GM18520 (cell line): ENCODE data around the gene NBEAL2.
A peak's percentile ranks its signal among the peaks of the same experiment; 100 is the strongest.
"Not testable (repeated sequence)": the region's sequence is repeated elsewhere in the genome, so short reads cannot be mapped to it uniquely, and the experiment has no call there.

Source experiments
- ATAC-seq: cut with Tn5 transposase; IDR thresholded peaks from one replicate; pipeline ENCODE4 v1.9.1; 2021; ENCODE audit not compliant: unreplicated experiment

NBEAL2 gene

GRCh38 chr3:47010111-47010712 lies 30.7 kb downstream of the NBEAL2 start:
- ATAC-seq, result no peak

GRCh38 chr3:47010910-47011309 lies 31.4 kb downstream of the NBEAL2 start:
- no peak for ATAC-seq

GRCh38 chr3:47011371-47011770 lies 31.9 kb downstream of the NBEAL2 start:
- ATAC-seq, result no peak

GRCh38 chr3:47012342-47013230 lies 33.1 kb downstream of the NBEAL2 start:
- ATAC-seq, result no peak

- ATAC-seq, result no peak
Measured at GRCh38 chr3:47013231-47013630, 33.8 kb downstream of the NBEAL2 start.

GRCh38 chr3:47014036-47014435 lies 34.6 kb downstream of the NBEAL2 start:
- no peak for ATAC-seq

- ATAC-seq, result no peak
Measured at GRCh38 chr3:47015151-47015550, 35.7 kb downstream of the NBEAL2 start.

- ATAC-seq, result no peak
Measured at GRCh38 chr3:47016086-47016933, 36.8 kb downstream of the NBEAL2 start.

- ATAC-seq, result no peak
Measured at GRCh38 chr3:47016934-47017435, 37.5 kb downstream of the NBEAL2 start.

GRCh38 chr3:47017504-47018268 lies 38.2 kb downstream of the NBEAL2 start:
- ATAC-seq, result no peak

GRCh38 chr3:47018269-47018611 lies 38.8 kb downstream of the NBEAL2 start:
- ATAC-seq, result no peak

- ATAC-seq, result peak; percentile 52
Measured at GRCh38 chr3:47019201-47019600, 39.7 kb downstream of the NBEAL2 start.

- ATAC-seq, result no peak
Measured at GRCh38 chr3:47020311-47020710, 40.8 kb downstream of the NBEAL2 start.

GRCh38 chr3:47022641-47023071 lies 43.2 kb downstream of the NBEAL2 start:
- no peak for ATAC-seq

- ATAC-seq, result no peak
Measured at GRCh38 chr3:47024932-47025331, 45.5 kb downstream of the NBEAL2 start.

- not testable (repeated sequence) for ATAC-seq
Measured at GRCh38 chr3:47026432-47026831, 47.0 kb downstream of the NBEAL2 start.

- ATAC-seq, result no peak
Measured at GRCh38 chr3:47028146-47028545, 48.7 kb downstream of the NBEAL2 start.

GRCh38 chr3:47028667-47029066 lies 49.2 kb downstream of the NBEAL2 start:
- ATAC-seq, result no peak

- ATAC-seq, result not testable (repeated sequence)
Measured at GRCh38 chr3:47031041-47031440, 51.6 kb downstream of the NBEAL2 start.

GRCh38 chr3:47034868-47035489 lies 55.5 kb downstream of the NBEAL2 start:
- ATAC-seq, result no peak
